GM12878 (cell line): ENCODE measurements around the gene OPCML. TPM values are rescaled to one million over a fixed set of nuclear protein-coding genes. Genes with fewer than 3 reads are reported as not detected.

Experiments used
- ATAC-seq: fragments of 200-7000 bp; cut with Tn5 transposase; 3 replicates; pipeline ENCODE4 v1.9.1; 2020; ENCODE audit warnings: mild to moderate bottlenecking, moderate library complexity
- BruUV-seq: library from RNA; stranded (reverse); fragments of 400-500 nt; replicated peaks from 2 replicates; lab custom pipeline; 2021; lab: Mats Ljungman, UMichigan
- CTCF ChIA-PET: fragments of 300-600 bp; sonication (Branson Sonifier 250); formaldehyde crosslinking; extraction: SDS; loops from one replicate; lab custom pipeline; 2021; ENCODE audit warnings: inconsistent platforms; lab: Yijun Ruan, JAX
- POLR2A ChIA-PET: fragments of 350-600 bp; formaldehyde crosslinking; extraction: SDS; loops from one replicate; lab custom pipeline; 2021; ENCODE audit warnings: inconsistent platforms; lab: Charles Lee
- RAD21 ChIA-PET: fragments of 300-600 bp; sonication (Branson Sonifier 250); formaldehyde crosslinking; loops from one replicate; lab custom pipeline; 2023; ENCODE audit warnings: antibody characterized with exemption; ENCODE audit not compliant: unreplicated experiment; lab: Charles Lee
- SMC1A ChIA-PET: fragments of 300-600 bp; sonication (Branson Sonifier 250); formaldehyde crosslinking; loops from one replicate; lab custom pipeline; 2023; ENCODE audit not compliant: unreplicated experiment, uncharacterized antibody; lab: Charles Lee
- DNase-seq: peaks from one replicate; pipeline ENCODE4 v3.0.0-alpha.2; 2011; ENCODE audit warnings: low read depth, low spot score
- FAIRE-seq: peaks from 3 replicates; lab custom pipeline; 2011; peaks lifted over from hg19 to GRCh38; lab: Jason Lieb, UNC
- H2AFZ ChIP-seq: 2 replicates; pipeline ENCODE4 v1.6.0; 2011; ENCODE audit warnings: low read depth, low read length, control low read depth; ENCODE audit not compliant: control insufficient read depth
- H3K27ac ChIP-seq: 2 replicates; pipeline ENCODE4 v1.5.1; 2011; ENCODE audit warnings: control low read depth; ENCODE audit not compliant: control insufficient read depth, insufficient read depth
- H3K27me3 ChIP-seq, 2 experiments: replicated peaks in 1 of 2; 2 replicates each; pipeline versions ENCODE4 v1.6.0 to v1.6.1; 2011; ENCODE audit warnings: low read length in 1 of 2; ENCODE audit not compliant: control insufficient read depth in 2 of 2, insufficient read depth in 2 of 2
- H3K36me3 ChIP-seq, 2 experiments: 2 replicates each; pipeline ENCODE4 v1.5.1; 2011; ENCODE audit warnings: low read length in 1 of 2; ENCODE audit not compliant: control insufficient read depth in 2 of 2, insufficient read depth in 2 of 2
- H3K4me1 ChIP-seq: 2 replicates; pipeline ENCODE4 v1.6.1; 2011; ENCODE audit warnings: mild to moderate bottlenecking, low read length, moderate library complexity, mixed read lengths; ENCODE audit not compliant: control insufficient read depth, insufficient read depth
- H3K4me2 ChIP-seq: 2 replicates; pipeline ENCODE4 v1.6.0; 2011; ENCODE audit warnings: control low read depth; ENCODE audit not compliant: control insufficient read depth, insufficient read depth
- H3K4me3 ChIP-seq: fragments of 200-600 bp; sonication (generic); 2 replicates; pipeline ENCODE4 v1.5.1; 2016
- H3K79me2 ChIP-seq: 2 replicates; pipeline ENCODE4 v1.6.0; 2011; ENCODE audit warnings: low read length; ENCODE audit not compliant: control insufficient read depth, insufficient read depth
- H3K9ac ChIP-seq: 2 replicates; pipeline ENCODE4 v1.8.0; 2011; ENCODE audit warnings: low read length, control low read depth, mixed read lengths; ENCODE audit not compliant: control insufficient read depth, insufficient read depth
- H3K9me3 ChIP-seq: replicated peaks from 3 replicates; pipeline ENCODE4 v1.5.1; 2011; ENCODE audit warnings: mild to moderate bottlenecking, low read length; ENCODE audit not compliant: control insufficient read depth, insufficient read depth
- H4K20me1 ChIP-seq: 2 replicates; pipeline ENCODE4 v1.6.0; 2011; ENCODE audit not compliant: control insufficient read depth, insufficient read depth
- E2F8 ChIP-seq: fragments of 450-650 bp; IDR thresholded peaks from 2 replicates; pipeline ENCODE4 v1.6.1; 2018; ENCODE audit warnings: mild to moderate bottlenecking, low read depth, moderate library complexity; ENCODE audit not compliant: partially characterized antibody
- HCFC1 ChIP-seq: fragments of 150-350 bp; IDR thresholded peaks from 2 replicates; pipeline ENCODE4 v1.6.1; 2014; ENCODE audit warnings: low read length
- HDAC2 ChIP-seq: fragments of 200-600 bp; sonication (generic); IDR thresholded peaks from 2 replicates; pipeline ENCODE4 v1.6.1; 2017
- MLLT1 ChIP-seq: fragments of 450-650 bp; IDR thresholded peaks from 2 replicates; pipeline ENCODE4 v1.6.1; 2016; ENCODE audit warnings: mild to moderate bottlenecking
- MTA2 ChIP-seq: fragments of 450-650 bp; IDR thresholded peaks from 2 replicates; pipeline ENCODE4 v1.6.1; 2016; ENCODE audit warnings: low read depth, mild to moderate bottlenecking, moderate library complexity
- POLR2AphosphoS2 ChIP-seq: IDR thresholded peaks from 2 replicates; pipeline ENCODE4 v1.6.1; 2011; ENCODE audit warnings: low read depth, mild to moderate bottlenecking, low read length, improper control_type of control experiment, moderate library complexity
- RCOR1 ChIP-seq: conservative IDR thresholded peaks from 2 replicates; pipeline ENCODE4 v1.6.1; 2012; ENCODE audit warnings: low read depth, low read length, improper control_type of control experiment
- USF1 ChIP-seq: IDR thresholded peaks from 2 replicates; pipeline ENCODE4 v1.6.1; 2011; ENCODE audit warnings: borderline replicate concordance, low read depth, mild to moderate bottlenecking, moderate library complexity, mixed read lengths, low read length; ENCODE audit not compliant: insufficient read depth; ENCODE audit errors: extremely low read length
- WGBS: methylation state at CpG from one replicate; pipeline ENCODE4 v1.1.6; 2016; ENCODE audit warnings: low lambda C conversion rate; ENCODE audit not compliant: insufficient replicate concordance, insufficient coverage; ENCODE audit errors: missing lambda C conversion rate; 5-methylcytosine and 5-hydroxymethylcytosine counted together
- in situ Hi-C: fragments of 300-500 bp; cut with MboI; formaldehyde crosslinking; loops from 9 replicates; pipeline ENCODE4 v1.14.3; 2018; ENCODE audit warnings: mixed read lengths
- intact Hi-C: fragments of 100-400 bp; cut with micrococcal nuclease; formaldehyde crosslinking; loops from one replicate; pipeline ENCODE4 v1.14.2; 2022; ENCODE audit not compliant: unreplicated experiment
- polyA plus RNA-seq, 11 experiments: library from polyadenylated mRNA; depleted of rRNA in 4 of 11; unstranded in 6 of 11; stranded (reverse) in 5 of 11; fragments of >200 nt; fragmentation: Nextera tagmentation in 4 of 11; fragmentation: Illumina TruSeq in 1 of 11; extraction: Ambion mirVana in 4 of 11; extraction: Trizol in 1 of 11; gene quantifications; 1 replicate in 1 of 11; 2 replicates in 10 of 11; pipeline versions ENCODE4 v1.2.1 to v1.2.3, GENCODE V29; 2011 to 2016; ENCODE audit warnings: inconsistent platforms in 2 of 11, missing spikeins in 2 of 11, low read depth in 1 of 11
- total RNA-seq, 4 experiments: library from RNA; depleted of rRNA in 3 of 4; stranded (reverse); fragments of >200 nt in 3 of 4; fragmentation: Illumina TruSeq in 1 of 4; extraction: Trizol in 1 of 4; gene quantifications; 2 replicates each; pipeline versions ENCODE4 v1.2.1 to v1.2.3, GENCODE V29; 2013 to 2021

Gene OPCML
- total and polyA plus RNA-seq, 10 of the 15 experiments (the other 5 are each of a cell fraction or from before 2014, with no cell fraction given) = 0.84 TPM; not detected in 9

- no peaks in the 10 kb centered on the region for H3K9me3 ChIP-seq
- SMC1A ChIA-PET = no interaction called here
- no peaks in the 10 kb centered on the region for H4K20me1 ChIP-seq
- no peak overlapping the region for H3K27ac ChIP-seq
- H3K4me3 ChIP-seq = no peak overlapping the region
- 0% methylated on average over 4 of the region's 4 CpGs for WGBS
- POLR2A ChIA-PET = no interaction called here
- no peak for DNase-seq
- ATAC-seq = no peak
- H3K9ac ChIP-seq = no peak overlapping the region
- CTCF ChIA-PET = interaction anchor here (1.1 kb wide), 1 partner anchor 38 kb away, joined by 3 read pairs; no protein-coding TSS in a partner anchor
- no peaks in the 10 kb centered on the region for H3K4me1 ChIP-seq
- RAD21 ChIA-PET = no interaction called here
- no peaks in the 10 kb centered on the region for H3K79me2 ChIP-seq
- H2AFZ ChIP-seq = no peak overlapping the region
- no peaks in the 10 kb centered on the region for H3K36me3 ChIP-seq
- H3K4me2 ChIP-seq = no peak overlapping the region
- no TSS peak for BruUV-seq
- H3K27me3 ChIP-seq = no peaks in the 10 kb centered on the region; a peak in 2 of 4 replicates
- in situ Hi-C loops (no loop called here), intact Hi-C loops (no loop called here)
- FAIRE-seq = no peak
- TF ChIP-seq MTA2 = no peak
- TF ChIP-seq MLLT1 = no peak
- no peak for TF ChIP-seq USF1
- TF ChIP-seq HDAC2 = no peak
- TF ChIP-seq HCFC1 = no peak
- no peak for TF ChIP-seq RCOR1
- TF ChIP-seq POLR2AphosphoS2 = no peak
- TF ChIP-seq E2F8 = no peak
These were observed 1083.8 kb downstream of the OPCML start for GRCh38 chr11:132448334-132448995.
